GM21576 (cell line): ENCODE measurements around the gene NAT16.
"Not testable (repeated sequence)": the region's sequence is repeated elsewhere in the genome, so short reads cannot be mapped to it uniquely, and the experiment has no call there.

ENCODE experiments used
- ATAC-seq: cut with Tn5 transposase; IDR thresholded peaks from one replicate; pipeline ENCODE4 v1.9.1; 2021; ENCODE audit warnings: mild to moderate bottlenecking, moderate library complexity; ENCODE audit not compliant: unreplicated experiment

NAT16 gene

DNA sequence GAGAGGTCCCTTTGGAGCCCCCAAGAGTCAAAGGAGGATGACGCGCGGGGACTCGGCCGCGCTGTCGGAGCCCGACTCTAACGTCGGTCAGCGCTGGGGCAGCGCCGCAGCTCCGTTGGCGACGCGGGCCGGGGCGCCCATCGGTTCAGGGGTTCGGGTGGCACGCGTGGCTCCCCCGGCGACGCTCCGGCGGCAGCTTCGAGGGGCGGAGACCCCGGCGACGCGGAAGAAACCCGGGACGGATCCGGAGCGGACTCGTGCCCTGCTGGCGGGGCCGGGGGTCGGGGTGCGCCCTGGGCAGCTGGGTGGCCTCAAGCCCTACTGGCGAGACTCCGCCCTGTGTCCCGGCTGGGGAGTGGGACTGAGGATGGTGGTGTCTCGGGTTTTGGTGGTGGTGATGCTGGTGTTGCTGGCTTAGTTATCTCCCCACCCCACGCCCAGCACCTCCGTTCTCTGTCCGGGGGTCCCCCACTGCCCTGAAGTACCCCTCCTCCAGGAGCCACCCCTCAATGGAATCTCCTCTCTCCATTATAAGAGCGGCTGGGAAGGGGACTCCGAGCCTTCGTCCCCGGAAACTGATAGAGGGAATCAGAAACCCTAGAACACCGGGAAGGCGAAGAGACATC, at the start of gene NAT16:
Gene NAT16 (minus strand): TSS at position 164 of the 626 bp plus-strand sequence. CDS start 5,486 bp downstream, outside the sequence.
- ATAC-seq = no peak

DNA sequence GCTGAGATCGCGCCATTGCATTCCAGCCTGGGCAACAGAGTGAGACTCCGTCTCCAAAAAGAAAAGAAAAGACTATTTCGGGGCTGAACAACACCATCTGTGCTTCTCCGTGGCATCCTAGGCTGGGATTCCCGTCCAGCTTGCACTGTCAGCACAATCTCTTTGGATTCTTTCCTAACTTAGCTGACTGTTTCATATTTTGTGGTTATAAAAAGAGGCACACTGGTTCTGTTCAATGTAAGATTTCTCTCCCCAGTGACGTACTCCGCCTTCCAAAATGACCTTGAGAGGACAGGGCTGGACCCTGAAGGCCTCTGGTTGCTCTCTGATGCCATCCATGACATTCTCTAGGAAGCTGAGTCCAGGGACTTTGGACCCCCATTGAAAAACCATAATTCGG, 46.6 kb upstream of the NAT16 start:
- ATAC-seq = no peak

DNA sequence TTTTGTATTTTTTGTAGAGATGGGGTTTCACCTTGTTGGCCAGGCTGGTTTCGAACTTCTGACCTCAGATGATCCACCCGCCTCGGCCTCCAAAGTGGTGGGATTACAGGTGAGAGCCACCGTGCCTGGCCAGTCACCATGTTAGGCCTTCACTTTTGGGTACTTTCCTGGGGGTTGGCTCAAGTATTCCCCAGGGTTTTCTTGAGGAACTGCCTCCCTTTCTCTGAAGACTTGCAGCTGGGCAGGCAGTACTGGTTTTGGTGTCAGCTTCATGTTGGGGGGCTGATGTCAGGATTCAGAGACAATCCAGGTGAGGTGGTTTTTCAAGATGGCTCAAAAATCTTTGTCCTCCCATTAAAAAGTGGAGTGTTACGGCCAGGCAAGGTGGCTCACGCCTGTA, 45.6 kb upstream of the NAT16 start:
- no peak for ATAC-seq

DNA sequence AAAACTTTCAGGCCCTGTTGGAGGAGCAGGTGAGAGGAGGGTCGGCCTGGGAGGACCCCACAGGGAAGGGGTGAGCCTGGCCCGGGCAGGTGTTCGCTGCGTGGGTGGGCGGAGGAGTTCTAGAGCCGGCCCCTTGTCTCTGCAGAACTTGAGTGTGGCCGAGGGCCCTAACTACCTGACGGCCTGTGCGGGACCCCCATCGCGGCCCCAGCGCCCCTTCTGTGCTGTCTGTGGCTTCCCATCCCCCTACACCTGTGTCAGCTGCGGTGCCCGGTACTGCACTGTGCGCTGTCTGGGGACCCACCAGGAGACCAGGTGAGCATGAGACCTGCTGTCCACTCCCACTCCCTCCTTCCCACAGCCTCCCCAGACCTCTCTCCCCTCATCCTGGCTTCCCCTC, 43.4 kb upstream of the NAT16 start:
- no peak for ATAC-seq

DNA sequence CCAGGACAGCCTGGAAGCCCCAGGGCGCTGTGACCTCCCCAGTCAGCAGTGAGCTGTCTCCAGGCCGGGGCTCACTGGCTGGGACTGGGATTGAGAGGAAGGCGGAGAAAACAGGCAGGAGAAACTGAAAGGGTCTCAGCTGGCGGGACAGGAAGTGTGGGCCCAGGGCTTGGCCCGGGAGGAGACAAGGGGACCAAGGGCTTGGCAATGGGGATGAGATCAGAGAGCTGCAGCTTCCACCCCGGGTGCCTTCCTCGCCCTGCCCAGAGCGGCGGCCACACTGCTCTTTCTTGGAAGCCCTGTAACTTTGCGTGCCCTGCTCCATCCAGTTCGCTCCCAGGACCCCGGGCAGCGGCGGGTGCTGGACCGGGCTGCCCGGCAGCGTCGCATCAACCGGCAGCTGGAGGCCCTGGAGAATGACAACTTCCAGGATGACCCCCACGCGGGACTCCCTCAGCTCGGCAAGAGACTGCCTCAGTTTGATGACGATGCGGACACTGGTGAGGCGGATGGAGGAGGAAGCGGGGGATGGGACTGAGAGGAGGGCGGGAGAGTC, 42.3 kb upstream of the NAT16 start:
- ATAC-seq = no peak

DNA sequence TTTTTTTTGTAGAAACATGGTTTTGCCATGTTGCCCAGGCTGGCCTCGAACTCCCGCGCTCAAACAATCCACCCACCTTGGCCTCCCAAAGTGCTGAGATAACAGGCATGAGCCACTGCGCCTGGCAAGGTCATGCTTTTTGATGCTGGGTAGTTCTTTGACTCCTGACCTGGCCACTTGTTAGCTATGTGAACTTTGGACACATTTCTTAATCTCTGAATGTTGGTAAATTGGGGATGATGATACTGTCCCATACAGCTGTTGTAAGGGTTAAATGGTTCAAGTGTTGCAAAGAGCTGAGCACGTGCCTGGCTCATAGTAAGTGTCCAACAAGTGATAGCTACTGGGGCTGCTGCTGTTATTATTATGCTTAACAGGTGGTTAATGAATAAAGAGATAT, 40.2 kb upstream of the NAT16 start:
- no peak for ATAC-seq

DNA sequence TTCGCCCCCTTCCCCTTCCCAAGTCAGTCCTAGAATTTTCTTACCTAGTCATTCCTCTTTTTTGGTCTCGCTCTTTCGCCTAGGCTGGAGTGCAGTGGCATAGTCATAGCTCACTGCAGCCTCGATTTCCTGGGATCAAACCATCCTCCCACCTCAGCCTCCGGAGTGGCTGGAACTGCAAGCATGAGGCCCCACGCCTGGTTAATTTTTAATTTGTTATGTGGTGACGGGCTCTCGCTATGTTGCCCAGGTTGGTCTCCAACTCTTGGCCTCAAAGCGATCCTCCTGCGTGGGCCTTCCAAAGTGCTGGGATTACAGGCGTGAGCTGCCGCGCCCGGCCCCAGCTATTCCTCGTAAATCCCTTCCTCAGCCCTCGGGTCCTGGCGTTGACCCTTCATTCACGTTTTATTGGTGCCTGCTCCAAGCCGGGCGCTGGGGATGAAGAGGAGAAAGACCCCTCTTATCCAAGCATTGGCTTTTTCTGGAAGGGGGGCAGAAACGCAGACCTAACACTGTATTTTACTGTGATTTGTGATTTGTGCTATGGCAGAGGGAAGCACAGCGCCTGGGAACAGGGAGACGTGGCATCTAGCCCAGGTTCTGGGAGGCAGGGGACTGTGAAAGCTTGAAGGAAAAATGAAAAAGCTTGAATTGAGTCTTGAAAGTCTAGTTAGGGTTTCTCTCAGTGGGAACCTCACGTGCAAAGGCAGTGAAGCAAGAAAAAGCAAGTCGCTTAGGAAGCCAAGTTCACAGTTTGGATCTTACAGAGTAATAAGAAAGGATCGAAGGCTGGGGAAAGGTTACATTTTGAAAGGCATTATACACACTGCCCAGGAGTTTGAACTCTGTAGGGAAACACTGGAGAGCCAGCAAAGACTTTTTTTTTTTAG, 38.4 kb upstream of the NAT16 start:
- ATAC-seq = no peak

DNA sequence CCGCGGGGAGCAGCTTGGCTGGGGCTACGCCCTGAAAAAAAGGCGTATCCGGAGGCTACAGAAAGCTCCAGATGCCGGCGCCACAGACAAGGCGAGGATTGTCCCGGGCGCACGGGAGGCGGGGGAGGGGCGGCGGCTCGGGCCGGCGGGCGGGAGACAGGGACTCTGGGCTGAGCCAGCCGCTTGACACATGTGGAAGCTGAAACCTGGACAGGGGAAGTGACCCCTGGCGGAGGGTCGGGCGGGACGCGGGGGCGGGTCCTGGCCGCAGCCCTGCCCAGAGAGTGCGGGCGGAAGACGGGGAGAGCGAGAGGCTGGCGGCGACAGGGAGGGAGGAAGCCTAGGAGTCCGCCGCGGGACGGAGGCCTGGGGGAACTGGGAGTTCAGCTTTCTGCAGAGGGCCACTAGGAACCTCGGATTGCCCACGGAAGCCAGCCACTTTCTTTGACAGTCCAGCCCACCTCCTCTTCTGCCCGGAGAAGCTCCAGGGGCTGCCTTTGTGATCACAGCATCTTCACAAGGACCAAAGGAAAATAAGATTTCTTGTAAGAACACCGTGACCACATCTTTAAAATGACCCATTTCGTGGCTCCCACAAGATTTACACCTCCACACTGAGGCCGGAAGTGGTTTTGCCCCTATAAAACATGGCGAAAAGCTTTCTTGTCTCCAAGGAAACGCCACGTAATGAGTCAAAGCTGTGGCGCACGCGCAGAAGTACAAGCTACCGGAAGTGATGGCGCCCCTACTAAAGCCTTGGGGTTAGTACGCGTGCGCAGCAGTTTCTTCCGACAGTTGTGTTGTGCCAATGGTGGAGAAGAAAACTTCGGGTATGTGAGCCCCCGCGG, 37.5 kb upstream of the NAT16 start, which contains the start of the genes PLOD3 and ZNHIT1:
Gene PLOD3 (minus strand): TSS at position 194 of the 848 bp plus-strand sequence. CDS start 307 bp downstream, outside the sequence.
Gene ZNHIT1 (plus strand): TSS at position 778 of the 848 bp plus-strand sequence. CDS start 31 bp downstream, at position 809.
- ATAC-seq = peak; percentile 58

DNA sequence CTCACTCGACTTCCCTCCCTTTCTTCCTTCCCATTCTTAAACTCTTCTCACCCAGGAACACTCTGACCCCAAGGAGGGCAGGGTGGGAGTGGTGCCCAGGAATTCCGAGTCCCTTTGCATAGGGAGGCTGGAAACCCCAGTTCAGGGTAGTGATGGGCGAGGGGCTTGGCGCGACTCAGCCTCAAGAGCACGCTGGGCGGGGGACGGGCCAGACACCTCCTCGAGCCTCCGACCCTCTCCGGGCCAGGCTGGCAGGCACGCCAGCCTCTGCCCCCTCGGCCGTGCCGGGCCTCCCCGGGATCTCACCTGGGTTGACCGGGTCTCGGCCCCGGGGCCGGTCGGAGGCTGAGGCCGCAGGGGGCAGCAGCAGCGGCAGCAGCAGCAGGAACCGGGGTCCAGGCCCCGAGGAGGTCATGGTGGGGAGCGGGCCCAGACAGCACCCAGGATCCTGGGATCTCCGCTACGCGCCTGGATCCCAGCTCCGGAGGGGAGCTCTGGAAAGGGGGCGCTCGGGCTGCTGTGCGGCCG, 36.8 kb upstream of the NAT16 start:
- ATAC-seq = peak; percentile 31

DNA sequence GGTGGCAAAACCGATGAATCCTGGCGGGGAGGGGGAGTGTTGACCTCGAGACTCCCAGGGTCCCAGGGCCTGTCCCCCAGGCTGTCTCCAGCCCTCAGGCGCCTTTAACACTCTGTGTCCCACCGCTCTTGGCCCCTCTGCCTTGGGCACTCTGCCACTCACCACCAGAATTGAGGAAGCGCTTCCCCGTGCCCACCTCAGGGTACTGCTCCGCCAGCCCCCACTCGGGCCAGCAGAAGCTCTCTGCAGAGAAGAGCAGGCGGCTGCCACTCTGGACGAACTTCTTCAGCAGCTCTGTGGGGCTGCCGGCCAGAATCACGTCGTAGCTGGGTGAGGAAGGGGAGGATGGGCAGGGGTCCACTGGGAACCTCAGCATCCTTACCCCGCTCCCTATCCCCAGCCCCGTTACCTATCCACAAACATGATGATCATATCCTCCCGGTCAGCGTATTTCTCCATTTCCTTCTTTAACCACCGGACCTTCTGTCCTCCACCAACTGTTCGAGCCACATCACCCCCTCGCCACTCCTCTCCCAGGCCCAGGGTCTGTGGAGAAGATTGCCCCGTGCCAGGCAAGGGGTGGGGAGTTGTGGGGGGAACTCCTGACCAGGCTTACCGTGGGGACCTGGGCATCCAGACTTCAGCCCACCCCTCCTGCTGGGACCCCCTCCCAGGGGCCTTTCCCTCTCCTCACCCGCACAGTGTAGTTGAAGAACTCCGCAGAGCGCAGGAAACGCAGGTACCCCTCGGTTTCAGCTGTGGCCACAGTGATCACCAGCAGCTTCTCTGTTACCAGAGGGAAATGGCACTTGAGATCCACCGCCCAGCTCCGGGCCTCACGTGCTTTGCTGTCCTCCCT, 36.1 kb upstream of the NAT16 start:
- ATAC-seq = no peak

DNA sequence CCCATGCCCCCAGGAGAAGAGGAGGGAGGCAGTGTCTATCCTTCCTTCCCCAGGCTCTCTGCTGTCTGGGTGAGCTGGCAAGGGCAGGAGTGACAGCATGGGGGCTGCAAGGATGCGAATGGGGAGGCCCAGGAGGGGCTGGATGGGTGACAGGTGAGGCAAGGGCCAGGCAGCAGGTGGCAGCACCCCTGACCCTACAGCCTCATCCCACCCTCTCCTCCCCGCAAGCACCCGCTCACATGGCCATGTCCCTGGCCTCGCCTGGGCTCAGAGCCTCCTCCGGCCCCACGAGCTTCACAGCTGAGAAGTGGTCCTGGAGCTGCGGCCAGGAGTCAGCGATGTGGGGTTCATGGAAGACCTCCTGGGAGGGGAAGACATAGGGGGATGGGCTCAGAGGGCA, 31.9 kb upstream of the NAT16 start:
- ATAC-seq = no peak

DNA sequence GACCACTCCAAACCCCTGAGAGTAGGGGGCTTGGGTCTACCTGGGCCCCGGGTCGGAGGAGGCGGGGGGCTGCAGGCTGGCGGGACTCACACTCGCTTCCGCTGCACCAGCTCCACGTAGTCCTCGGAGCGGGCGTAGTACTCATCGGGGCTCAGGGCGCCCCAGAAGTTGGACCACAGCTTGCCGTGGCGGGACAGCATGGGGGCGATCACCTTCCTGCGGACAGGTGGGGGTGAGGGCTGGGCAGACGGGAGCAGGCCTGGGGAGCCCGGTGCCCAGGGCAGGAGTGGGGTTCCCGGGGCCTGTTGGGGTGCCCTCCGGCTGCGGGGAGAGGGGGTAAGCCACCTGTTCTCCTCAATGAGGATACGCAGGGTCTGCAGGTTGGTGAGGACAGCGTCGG, 31.4 kb upstream of the NAT16 start:
- no peak for ATAC-seq

DNA sequence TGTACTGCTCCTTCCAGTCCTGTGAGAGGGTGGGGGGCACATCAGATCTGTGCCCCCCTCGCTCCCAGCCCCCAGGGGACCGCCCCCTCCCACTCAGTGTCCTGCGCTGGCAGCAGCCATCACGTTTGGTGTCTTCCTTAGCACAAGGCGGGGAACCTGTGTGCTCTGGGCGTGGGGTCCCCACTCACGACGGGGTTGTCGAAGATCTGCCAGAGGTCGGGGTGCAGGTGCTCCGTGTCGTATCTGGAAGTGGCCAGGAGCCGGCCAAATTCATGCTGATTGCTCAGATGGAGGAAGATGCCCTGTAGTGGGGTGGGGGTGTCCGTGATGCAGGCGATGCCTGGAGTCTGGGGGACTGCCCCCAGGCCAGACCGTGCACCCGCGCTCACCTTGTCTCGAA, 30.1 kb upstream of the NAT16 start:
- no peak for ATAC-seq

DNA sequence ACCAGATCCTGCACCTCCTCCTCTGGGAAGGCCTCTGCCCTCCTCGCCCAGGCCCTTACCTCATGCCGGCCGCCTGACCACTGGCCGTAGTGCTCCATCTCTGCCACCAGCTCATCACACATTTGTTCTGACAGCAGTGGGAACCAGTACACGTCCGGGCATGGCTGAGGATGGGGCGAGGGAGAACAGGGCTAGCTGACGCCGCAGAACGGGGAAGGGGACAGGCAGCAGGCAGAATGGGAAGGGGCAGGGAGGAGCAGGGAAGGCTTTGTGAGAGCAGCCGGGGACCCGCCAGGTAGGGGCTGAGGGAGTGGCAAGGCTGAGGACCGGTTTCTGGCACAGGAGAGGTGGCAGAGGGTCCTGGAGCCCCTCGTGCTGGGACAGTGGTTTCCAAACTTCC, 28.7 kb upstream of the NAT16 start:
- no peak for ATAC-seq

DNA sequence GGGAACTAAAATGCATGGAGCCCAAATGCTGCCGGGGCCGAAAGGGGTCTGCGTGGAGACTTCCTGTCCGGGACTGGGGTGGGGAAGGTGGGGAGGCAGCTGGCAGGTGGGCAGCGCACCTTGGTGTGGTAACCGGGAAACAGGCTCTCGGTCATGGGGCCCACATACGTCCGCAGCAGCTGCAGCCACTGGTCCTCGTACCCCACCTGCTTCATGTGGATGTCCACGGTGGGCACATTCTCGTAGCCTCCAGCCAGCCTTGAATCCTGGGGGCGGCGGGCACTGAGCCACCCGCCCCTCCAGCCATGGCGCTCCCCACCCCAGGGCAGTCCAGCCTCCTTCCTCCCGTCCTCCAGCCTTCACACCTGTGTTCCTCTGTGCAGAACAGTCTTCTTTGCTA, 27.4 kb upstream of the NAT16 start:
- no peak for ATAC-seq

DNA sequence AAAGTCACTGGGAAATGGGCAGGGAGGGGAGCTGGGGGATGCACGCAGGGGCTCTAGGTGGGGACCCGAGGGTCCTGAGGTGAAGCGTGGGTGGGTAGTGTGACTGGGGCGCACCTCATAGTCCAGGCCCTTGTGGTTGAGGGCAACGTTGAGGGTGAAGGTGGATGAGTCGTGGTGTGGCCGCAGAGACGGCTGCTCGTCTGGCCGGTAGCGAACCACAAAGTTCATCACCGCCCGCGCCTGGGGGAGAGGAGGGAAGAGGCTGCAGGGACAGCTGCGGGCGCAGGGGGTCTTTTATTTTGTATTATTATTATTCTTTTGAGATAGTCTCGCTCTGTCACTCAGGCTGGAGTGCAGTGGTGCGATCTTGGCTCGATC, 26.6 kb upstream of the NAT16 start:
- ATAC-seq = no peak

DNA sequence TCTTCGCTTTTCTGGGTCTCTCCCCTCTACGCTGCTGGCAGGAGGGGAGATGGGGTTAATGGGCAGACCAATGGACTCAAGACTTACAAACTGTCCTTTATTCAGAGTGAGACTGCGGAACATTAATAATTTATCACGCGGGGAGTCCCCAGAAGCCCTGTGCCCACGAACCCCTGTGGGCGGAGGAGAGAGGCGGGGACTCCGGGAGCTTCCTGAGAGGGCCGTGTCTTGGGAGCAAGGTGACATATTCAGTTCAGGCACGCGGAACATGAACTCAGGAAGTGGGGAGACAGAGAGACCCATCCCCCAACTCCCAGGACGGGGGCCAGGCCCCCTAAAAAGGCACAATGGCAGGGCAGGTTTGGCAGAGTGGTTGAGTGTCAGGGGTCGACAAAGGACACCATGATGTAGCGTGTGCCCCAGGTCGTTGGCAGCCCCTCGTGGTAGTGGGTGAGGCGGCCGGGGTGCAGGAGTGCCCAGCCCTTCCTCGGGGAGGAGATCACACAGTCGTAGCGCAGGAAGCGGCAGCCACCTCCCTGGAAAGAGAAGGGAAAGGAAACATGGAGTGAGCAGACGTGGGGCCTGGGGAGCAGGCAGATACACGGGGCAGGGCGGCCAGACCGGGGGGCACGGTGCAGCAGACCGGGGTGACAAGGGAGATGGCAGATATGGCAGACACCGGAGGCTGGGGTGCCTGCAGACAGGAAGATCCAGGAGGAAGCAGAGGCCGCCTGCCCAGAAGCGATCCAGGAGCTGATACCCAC, 26.0 kb upstream of the NAT16 start:
- ATAC-seq = no peak

DNA sequence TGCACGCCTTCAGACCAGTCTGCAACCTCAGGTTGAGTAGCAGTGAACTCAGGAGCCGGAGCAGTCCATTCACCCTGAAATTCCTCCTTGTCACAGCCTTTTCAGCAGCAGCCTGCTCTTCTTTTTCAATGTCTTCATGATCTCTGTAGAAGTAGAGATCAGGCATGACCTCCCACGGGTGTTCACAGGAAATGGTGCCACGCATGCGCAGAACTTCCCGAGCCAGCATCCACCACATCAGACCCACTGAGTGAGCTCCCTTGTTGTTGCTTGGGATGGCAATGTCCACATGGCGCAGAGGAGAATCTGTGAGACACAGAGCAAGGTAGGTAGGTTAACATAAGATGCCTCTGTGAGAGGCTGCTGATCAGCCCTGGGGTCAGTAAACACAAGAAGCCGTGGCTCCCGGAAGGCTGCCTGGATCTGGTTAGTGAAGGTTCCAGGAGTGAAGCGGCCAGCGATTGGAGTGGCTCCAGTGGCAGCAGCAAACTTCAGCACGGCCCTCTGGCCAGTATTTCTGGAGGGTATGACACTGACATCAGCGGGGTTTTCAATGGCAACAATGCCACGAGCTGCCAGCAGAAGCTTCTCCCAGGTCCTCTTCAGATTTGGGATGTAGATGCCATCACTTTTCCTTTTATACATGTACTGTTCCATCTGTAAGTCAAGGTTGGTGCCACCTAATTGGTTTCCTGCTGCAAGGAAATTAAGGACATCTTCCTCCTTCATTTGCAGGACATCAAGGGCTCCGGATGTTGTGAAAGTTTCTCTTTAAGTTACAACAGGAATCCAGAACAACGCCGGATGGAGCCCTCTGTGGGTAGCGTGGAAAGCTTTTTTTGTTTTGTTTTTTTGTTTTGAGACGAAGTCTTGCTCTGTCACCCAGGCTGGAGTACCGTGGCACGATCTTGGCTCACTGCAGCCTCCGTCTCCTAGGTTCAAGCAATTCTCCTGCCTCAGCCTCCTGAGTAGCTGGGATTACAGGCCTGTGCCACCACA, 23.9 kb upstream of the NAT16 start:
- ATAC-seq = not testable (repeated sequence)
